GM18861 (cell line): ENCODE measurements around the gene FAM53A.
A peak's percentile ranks its signal among the peaks of the same experiment; 100 is the strongest.

Experiments
- ATAC-seq: cut with Tn5 transposase; IDR thresholded peaks from one replicate; pipeline ENCODE4 v1.9.1; 2021; ENCODE audit not compliant: unreplicated experiment

The FAM53A gene

GRCh38 chr4:1683736-1684505, at the start of gene FAM53A:
Gene FAM53A (minus strand): TSS chr4:1684313. CDS start chr4:1668741, 15,572 bp downstream.
- peak; percentile 67 for ATAC-seq

GRCh38 chr4:1732911-1733310, 48.8 kb upstream of the FAM53A start:
- no peak for ATAC-seq

- ATAC-seq: no peak
Measured at GRCh38 chr4:1731180-1731579, 47.1 kb upstream of the FAM53A start.

GRCh38 chr4:1730532-1731135, 46.5 kb upstream of the FAM53A start:
- ATAC-seq: no peak

GRCh38 chr4:1728061-1728980, 44.2 kb upstream of the FAM53A start:
- no peak for ATAC-seq

- no peak for ATAC-seq
Measured at GRCh38 chr4:1727117-1728031, 43.3 kb upstream of the FAM53A start.

GRCh38 chr4:1726146-1726934, 42.2 kb upstream of the FAM53A start:
- ATAC-seq: peak; percentile 38

GRCh38 chr4:1725521-1725920, 41.4 kb upstream of the FAM53A start:
- no peak for ATAC-seq

- no peak for ATAC-seq
Measured at GRCh38 chr4:1723131-1723801, 39.2 kb upstream of the FAM53A start.

- no peak for ATAC-seq
Measured at GRCh38 chr4:1722551-1723118, 38.5 kb upstream of the FAM53A start.

GRCh38 chr4:1721666-1722550, 37.8 kb upstream of the FAM53A start:
- no peak for ATAC-seq

- ATAC-seq: peak; percentile 64
Measured at GRCh38 chr4:1721003-1721665, 37.0 kb upstream of the FAM53A start, which contains the start of the genes TACC3 and TMEM129. Gene TACC3 (plus strand): TSS chr4:1721521. CDS start chr4:1723422, 1,901 bp downstream. Gene TMEM129 (minus strand): TSS chr4:1721323. CDS start chr4:1720837, 486 bp downstream.

- ATAC-seq: peak; percentile 14
Measured at GRCh38 chr4:1720163-1720983, 36.3 kb upstream of the FAM53A start.

GRCh38 chr4:1718095-1718850, 34.2 kb upstream of the FAM53A start:
- no peak for ATAC-seq
